HL-60 (cell line): ENCODE data around the gene HMGA1.

Source experiments
- DNase-seq, 2 experiments: peaks; one replicate each; pipeline ENCODE4 v3.0.0-alpha.2; 2010 to 2020; ENCODE audit warnings: low read depth in 1 of 2, low spot score in 1 of 2
- H3K27ac ChIP-seq: fragments of 250-450 bp; sonication (Bioruptor Pico); replicated peaks from 2 replicates; pipeline ENCODE4 v1.5.1; 2020; ENCODE audit warnings: mild to moderate bottlenecking, moderate library complexity
- H3K27me3 ChIP-seq: fragments of 250-450 bp; sonication (Bioruptor Pico); 2 replicates; pipeline ENCODE4 v1.5.1; 2021; ENCODE audit warnings: mild to moderate bottlenecking, moderate library complexity; ENCODE audit not compliant: insufficient read depth, poor library complexity, severe bottlenecking
- H3K4me3 ChIP-seq: replicated peaks from 2 replicates; pipeline ENCODE4 v1.5.1; 2011; ENCODE audit warnings: mild to moderate bottlenecking, control low read depth, low read length; ENCODE audit not compliant: insufficient read depth
- CTCF ChIP-seq: IDR thresholded peaks from one replicate; pipeline ENCODE4 v1.5.1; 2011; ENCODE audit warnings: low read length, control low read depth, inconsistent platforms; ENCODE audit not compliant: insufficient read depth
- GABPA ChIP-seq: IDR thresholded peaks from 2 replicates; pipeline ENCODE4 v1.6.1; 2012; ENCODE audit warnings: low read depth
- POLR2AphosphoS5 ChIP-seq: IDR thresholded peaks from 2 replicates; pipeline ENCODE4 v1.6.1; 2012; ENCODE audit warnings: low read depth
- SPI1 ChIP-seq: IDR thresholded peaks from 2 replicates; pipeline ENCODE4 v1.6.1; 2012; ENCODE audit warnings: low read depth, mild to moderate bottlenecking, borderline replicate concordance
- TF ChIP-seq, protein P1 (sequence below): IDR thresholded peaks from 2 replicates; pipeline ENCODE4 v1.6.1; 2012; ENCODE audit warnings: low read depth; ENCODE audit not compliant: insufficient replicate concordance

HMGA1 gene

DNA sequence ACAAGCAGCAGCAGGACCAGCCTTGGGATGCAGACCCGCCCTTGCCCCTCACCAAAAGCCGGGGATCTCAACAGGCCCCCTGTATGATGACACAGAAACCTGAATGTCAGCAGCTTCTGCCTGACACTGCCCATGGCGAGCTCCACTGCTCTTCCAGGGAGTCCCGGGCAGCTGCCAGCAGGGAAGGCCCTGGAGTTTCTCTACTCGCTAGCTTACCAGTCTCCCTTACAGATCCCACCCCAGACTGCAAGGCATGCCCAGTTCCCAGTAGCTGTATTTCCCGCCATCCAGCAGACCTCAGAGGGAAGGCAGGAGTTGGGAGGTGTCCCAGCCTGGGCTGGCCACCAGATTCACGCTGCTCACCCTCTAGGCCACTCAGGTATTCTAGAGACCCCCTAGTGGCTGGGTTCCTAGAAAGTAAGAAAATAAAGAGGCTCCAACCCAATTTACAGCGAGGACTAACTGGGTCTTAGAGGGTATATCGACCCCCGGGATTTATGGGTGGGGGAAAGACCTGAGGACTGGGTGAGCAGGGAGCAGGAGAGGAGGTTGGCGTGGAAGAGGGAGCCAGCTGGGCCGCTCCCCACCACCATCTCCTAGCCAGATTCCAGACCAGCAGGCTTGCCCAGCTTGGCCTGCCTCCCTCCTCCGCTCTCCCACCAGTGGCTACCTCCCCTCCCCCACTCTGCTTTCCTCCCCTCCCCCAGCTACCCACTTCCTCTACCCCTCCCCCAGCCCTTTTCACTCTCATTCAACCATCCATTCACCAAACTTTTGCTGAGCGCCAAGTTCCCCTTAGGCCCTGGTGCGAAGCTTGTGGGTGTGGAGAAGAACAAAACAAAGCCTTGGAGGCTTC, 9.7 kb upstream of the HMGA1 start:
- peak in 1 of 2 experiments; percentile 82 for DNase-seq
- no peak for TF ChIP-seq CTCF
- peak; percentile 57; the same call in 1 of the 2 replicates for TF ChIP-seq SPI1
- Histone ChIP-seq H3K27ac (peak overlapping the region; percentile 69), H3K27me3 (no peaks in the 10 kb centered on the region), H3K4me3 (no peak overlapping the region)

DNA sequence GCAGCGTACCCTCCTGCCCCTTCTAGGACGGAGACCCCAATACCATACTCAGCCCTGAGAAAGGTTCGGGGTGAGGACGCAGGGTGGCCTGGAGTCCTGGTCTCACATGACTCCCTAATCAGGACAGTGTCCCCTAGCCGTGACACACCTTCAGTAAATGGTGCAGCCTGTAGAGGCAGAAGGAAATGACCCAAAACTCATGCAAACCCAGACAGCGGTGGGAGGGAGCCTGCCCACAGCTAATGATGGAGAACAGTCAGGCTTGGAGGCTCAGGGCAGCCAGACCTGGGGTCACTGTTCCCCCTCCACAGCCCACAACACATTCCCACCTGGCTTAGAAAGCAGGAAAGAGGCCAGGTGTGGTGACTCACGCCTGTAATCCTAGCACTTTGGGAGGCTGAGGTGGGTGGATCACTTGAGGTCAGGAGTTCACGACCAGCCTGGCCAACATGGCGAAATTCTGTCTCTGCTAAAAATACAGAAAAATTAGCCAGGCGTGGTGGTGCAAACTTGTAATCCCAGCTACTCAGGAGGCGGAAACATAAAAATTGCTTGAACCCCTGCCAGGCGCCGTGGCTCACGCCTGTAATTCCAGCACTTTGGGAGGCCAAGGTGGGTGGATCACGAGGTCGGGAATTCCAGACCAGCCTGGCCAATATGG, 8.8 kb upstream of the HMGA1 start:
- Histone ChIP-seq H3K27ac (peak overlapping the region; percentile 69), H3K4me3 (no peak overlapping the region), H3K27me3 (no peaks in the 10 kb centered on the region)
- DNase-seq: no peak
- TF ChIP-seq, protein P1, sequence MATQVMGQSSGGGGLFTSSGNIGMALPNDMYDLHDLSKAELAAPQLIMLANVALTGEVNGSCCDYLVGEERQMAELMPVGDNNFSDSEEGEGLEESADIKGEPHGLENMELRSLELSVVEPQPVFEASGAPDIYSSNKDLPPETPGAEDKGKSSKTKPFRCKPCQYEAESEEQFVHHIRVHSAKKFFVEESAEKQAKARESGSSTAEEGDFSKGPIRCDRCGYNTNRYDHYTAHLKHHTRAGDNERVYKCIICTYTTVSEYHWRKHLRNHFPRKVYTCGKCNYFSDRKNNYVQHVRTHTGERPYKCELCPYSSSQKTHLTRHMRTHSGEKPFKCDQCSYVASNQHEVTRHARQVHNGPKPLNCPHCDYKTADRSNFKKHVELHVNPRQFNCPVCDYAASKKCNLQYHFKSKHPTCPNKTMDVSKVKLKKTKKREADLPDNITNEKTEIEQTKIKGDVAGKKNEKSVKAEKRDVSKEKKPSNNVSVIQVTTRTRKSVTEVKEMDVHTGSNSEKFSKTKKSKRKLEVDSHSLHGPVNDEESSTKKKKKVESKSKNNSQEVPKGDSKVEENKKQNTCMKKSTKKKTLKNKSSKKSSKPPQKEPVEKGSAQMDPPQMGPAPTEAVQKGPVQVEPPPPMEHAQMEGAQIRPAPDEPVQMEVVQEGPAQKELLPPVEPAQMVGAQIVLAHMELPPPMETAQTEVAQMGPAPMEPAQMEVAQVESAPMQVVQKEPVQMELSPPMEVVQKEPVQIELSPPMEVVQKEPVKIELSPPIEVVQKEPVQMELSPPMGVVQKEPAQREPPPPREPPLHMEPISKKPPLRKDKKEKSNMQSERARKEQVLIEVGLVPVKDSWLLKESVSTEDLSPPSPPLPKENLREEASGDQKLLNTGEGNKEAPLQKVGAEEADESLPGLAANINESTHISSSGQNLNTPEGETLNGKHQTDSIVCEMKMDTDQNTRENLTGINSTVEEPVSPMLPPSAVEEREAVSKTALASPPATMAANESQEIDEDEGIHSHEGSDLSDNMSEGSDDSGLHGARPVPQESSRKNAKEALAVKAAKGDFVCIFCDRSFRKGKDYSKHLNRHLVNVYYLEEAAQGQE: no peak

DNA sequence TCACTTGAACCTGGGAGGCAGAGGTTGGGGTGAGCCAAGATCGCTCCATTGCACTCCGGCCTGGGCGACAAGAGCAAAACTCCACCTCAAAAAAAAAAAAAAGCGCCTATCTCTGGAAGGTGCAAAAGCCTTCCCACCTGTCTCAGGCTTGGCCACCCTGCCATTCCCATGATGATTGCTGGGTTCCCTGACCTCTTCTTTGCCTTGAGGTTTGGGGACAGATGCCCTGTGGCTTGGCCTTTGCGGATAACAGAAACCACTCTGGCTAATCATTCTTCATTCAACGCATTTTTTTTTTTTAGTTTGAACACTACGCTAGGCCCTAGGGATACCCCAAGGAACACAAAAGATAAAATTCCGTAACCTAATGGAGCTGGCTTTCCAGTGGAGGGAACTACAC, 6.8 kb upstream of the HMGA1 start:
- DNase-seq: no peak

More for the DNA sequence above, 6.8 kb upstream of the HMGA1 start:
- no peaks in the 10 kb centered on the region for H3K27me3 ChIP-seq
- no peak overlapping the region for H3K4me3 ChIP-seq
- no peak overlapping the region for H3K27ac ChIP-seq
- no peak for TF ChIP-seq POLR2AphosphoS5
- TF ChIP-seq GABPA: no peak
- TF ChIP-seq, protein P1: no peak
- TF ChIP-seq SPI1: no peak
- no peak for TF ChIP-seq CTCF
